GM18868 (cell line): ENCODE data around the gene MTCH2.

Experiments
- ATAC-seq: cut with Tn5 transposase; IDR thresholded peaks from one replicate; pipeline ENCODE4 v1.9.1; 2021; ENCODE audit warnings: mild to moderate bottlenecking, moderate library complexity; ENCODE audit not compliant: unreplicated experiment

MTCH2 gene

DNA sequence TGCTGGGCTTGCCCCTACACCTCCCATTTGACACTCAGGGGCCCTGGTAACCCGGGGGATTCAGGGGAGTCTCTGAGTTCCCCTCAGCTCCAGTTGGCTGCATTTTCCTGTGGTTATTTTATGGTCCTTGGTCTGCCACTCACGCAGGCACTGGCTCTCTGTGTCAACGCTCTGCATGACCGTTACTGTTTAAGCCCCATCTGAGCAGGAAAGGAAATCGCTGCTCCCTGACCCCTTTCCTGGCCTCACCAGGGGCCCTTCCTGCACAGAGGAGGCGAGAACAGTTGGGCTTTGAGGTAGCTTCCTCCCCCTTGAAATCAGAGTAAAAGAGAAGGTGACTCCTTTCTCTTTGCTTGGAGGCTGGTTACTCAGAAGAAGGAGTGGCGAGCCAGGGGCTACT is 50.6 kb downstream of the MTCH2 start:
- no peak for ATAC-seq

- ATAC-seq, result no peak
These were observed 52.1 kb downstream of the MTCH2 start for GRCh38 chr11:47589977-47590861.

GRCh38 chr11:47589584-47589976 is 52.8 kb downstream of the MTCH2 start:
- no peak for ATAC-seq

DNA sequence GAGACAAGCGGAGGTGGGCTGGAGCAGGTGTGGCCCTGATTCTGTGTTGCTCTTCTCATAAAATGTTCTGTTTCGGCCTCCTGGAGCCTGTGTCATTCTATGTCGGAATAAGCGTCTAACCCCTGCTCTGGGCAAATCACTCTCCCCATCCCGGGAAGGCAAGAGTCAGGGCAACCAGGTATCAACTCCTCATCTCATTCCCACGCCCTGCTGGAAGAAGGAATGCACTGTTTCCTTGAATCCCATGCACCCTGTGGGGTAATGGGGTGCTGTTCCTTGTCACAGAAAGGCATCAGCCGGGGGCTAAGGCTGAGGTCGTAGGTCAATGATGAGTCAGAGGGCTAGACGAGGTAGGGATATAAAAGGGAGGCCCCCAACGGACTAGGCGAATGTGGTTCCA is 53.2 kb downstream of the MTCH2 start:
- ATAC-seq, result no peak

GRCh38 chr11:47587723-47588326 is 54.5 kb downstream of the MTCH2 start:
- no peak for ATAC-seq

- no peak for ATAC-seq
These were observed 55.2 kb downstream of the MTCH2 start for GRCh38 chr11:47587039-47587716.

- ATAC-seq, result no peak
These were observed 56.1 kb downstream of the MTCH2 start, which contains the start of gene FAM180B for GRCh38 chr11:47586098-47586855. Gene FAM180B, plus strand, starts transcription at chr11:47586678. Its CDS starts 91 bp downstream, at chr11:47586769.

DNA sequence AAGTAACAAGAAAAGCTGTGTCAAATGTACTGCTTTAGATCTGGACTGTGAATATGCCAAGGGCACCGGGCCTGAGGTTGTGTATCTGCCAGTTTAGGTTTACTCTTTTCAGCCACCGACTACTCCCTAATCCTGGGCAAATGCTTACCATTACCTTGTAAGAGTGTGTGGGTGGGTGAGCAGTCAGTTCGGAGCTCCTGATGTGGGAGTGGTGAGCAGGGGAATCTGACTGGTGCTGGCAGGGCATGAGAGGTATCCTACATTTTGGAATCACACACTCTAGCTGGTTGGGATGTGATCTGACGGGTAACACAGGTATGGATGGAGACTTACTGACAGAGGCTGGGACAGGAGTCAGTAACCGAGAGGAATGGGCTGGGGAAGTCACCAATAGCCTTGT is 58.5 kb downstream of the MTCH2 start:
- ATAC-seq, result no peak

DNA sequence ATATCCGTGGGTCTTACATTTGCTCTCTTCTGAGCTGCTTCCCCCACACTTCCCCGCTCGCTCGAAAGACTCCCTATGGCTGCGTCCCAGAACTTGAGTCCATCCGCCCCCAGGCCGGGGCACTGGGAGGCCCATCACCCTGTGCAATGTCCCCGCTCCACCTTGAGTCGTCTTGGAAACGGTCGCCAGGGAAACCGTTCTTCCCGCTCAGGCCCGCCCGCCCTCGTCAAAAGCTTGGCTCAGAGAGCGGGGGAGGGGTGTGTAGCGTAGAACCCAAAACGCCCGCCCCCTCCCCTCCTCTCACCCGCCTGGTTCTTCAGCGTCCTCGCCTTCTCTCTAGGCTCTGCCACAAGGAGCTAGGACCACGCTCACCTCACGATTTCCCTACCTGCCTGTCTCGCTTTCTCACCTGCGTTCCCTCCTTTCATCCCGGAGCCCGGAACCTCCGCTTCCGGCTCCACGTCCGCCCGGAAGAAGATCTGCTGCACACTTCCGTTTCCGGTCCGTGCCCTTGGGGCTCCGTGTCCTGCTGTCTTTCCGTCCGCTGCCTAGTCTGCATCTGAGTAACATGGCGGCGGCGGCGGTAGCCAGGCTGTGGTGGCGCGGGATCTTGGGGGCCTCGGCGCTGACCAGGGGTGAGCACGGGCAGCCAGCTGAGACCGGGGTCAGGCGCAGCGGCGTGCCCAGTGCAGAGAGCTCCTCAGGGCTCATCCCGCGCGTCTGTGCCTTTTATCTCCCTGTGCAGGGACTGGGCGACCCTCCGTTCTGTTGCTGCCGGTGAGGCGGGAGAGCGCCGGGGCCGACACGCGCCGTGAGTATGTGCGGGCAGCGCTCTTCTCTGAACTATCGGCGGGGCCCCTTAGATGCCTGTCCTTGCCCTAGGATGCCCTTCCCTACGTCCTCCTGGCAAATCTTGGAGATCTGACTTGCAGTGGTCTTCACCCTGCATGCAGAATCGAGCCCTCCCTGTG is 63.5 kb downstream of the MTCH2 start, which contains the start of the genes KBTBD4 and NDUFS3:
Gene KBTBD4 (minus strand): TSS at position 447 of the 971 bp plus-strand sequence. CDS start 19 bp downstream, at position 428.
Gene NDUFS3 (plus strand): TSS at position 551 of the 971 bp plus-strand sequence. CDS start 18 bp downstream, at position 569.
- peak; percentile 94 for ATAC-seq

DNA sequence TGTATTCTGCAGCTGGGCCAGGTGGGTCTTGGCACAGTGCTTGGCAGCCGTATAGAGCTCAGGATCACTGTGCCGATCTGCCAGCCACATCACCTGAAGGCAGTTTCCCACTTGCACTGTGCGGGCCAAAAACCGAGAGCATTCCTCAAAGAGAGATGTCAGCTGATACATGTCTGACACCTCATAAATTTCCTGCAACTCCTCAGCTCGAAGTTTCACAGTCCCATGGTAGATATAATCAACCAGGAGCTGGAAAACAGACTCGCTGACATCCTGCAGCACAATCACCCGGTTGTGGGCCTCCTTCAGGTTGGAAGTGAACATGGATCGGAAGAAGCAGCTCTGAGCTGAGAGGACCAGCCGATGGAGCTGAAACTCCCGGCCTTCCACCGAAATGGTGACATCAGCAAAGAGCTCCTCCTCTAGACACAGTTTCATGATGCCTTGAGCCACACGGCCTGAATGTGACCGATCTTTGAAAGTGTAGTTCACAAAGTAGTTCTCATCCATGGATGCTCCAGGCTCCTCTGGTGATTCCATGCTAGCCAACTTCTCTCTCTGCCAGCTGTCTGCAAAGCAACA is 64.8 kb downstream of the MTCH2 start:
- no peak for ATAC-seq

DNA sequence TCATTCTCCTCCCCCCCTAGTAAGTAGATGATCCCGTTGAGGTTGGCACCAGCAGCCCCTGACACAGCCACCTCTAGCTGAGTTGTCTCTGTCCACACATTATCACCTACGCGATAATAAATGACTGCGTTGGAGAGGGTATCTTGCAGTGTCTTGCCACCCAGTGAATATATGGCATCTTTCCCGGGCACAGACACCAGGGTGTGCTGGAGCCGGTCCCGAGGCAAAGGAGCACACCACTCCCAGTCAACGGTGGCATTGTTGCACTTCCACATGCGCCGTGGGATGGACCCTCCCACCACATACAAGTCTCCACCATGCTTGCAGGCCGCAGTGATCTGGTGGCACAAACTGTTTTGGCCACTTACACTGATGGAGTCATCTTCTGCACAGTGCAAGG is 69.0 kb downstream of the MTCH2 start:
- ATAC-seq, result no peak

GRCh38 chr11:47572715-47573255 is 69.6 kb downstream of the MTCH2 start:
- no peak for ATAC-seq

- no peak for ATAC-seq
These were observed 70.5 kb downstream of the MTCH2 start for GRCh38 chr11:47571895-47572294.

- no peak for ATAC-seq
These were observed 71.0 kb downstream of the MTCH2 start for GRCh38 chr11:47571357-47571729.

DNA sequence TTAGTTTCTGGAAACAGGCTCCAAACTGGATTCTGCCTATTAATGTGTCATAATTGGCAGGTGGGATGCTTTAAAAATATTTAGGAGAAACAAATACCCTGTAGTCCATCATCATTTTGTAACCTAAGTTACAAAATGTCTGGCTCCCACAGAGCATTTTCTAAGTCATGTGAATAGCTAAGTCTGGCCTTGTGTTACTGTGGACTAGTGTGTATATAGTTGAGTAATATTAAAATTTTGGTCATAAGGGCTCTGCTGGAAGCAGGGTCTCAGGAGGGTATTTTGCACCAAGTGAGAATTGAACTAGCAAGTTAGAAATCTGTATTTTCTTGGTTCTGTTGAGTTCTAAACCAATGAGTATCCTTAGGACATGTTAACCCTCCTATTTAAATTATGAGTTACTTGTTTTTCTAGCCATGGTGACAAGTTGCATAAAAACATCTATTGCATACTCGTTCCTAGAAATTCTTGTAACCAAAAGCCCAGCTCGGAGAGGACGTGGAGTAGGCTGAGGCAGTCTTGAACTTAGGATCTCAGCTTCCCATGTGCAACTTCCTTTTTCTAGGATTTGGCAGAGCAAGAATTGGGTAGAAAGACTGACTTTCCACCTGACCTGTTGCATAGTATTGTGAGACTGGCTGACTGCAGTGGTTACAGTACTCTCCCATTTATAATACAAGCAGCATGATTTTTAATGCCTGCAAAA is 71.6 kb downstream of the MTCH2 start:
- ATAC-seq, result no peak

DNA sequence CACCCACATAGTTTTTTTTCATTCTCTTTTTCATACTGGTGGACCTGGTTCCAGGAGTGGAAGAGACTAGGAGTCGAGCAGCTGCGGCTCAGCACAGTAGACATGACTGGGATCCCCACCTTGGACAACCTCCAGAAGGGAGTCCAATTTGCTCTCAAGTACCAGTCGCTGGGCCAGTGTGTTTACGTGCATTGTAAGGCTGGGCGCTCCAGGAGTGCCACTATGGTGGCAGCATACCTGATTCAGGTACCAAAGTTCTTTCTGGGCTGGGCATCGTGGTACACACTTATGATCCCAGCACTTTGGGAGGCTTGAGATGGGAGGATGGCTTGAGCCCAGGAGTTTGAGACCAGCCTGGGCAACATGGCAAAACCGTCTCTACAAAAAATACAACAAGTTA is 72.7 kb downstream of the MTCH2 start:
- ATAC-seq, result no peak
